Fibroblast of upper back skin (primary cell): ENCODE measurements around the gene ZFYVE27.
A peak's percentile ranks its signal among the peaks of the same experiment; 100 is the strongest.

Source experiments
- DNase-seq: peaks from one replicate; pipeline ENCODE4 v3.0.0-alpha.2; 2013

ZFYVE27 gene

DNA sequence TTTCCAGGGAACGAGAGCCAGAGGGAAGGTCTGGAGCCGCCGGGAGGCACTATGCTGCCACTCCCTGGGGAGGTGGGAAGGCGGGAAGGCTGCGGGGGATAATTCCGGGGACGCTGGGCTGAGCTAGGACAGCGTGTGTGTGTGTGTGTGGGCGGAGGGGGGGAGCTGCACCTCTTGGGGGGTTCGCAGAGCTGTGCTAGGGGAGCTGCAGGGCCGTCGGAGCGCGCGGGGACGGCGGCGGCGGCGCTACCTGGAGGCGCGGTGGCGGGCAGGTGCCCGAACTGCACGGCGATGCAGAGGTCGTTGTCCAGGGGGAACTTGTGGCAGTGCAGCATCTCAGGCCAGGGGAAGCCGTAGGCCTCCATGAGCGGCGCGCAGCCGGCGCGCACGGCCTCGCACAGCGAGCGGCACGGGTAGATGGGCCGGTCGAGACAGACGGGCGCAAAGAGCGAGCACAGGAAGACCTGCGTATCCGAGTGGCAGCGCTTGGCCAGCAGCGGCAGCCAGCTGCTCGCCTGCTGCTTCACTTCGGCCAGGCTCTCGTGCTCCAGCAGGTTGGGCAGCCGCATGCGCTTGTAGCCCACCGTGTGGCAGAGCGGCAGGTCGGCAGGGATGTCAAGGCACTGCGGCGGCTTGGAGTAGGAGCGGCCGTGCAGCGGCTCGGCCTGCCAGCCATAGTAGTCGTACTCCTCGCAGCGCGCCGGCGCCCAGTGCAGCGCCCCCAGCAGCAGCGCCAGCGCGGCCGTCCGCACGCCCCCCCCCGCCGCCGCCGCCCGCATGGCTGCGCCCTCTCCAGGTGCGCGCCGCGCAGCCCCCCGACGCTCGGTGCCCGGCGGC lies 34.3 kb downstream of the ZFYVE27 start:
- DNase-seq = no peak

- DNase-seq = no peak
Measured at GRCh38 chr10:97771913-97772823, 35.2 kb downstream of the ZFYVE27 start, which contains the start of gene SFRP5. SFRP5 (minus strand) TSS chr10:97771999; CDS start chr10:97771833, 166 bp downstream.

DNA sequence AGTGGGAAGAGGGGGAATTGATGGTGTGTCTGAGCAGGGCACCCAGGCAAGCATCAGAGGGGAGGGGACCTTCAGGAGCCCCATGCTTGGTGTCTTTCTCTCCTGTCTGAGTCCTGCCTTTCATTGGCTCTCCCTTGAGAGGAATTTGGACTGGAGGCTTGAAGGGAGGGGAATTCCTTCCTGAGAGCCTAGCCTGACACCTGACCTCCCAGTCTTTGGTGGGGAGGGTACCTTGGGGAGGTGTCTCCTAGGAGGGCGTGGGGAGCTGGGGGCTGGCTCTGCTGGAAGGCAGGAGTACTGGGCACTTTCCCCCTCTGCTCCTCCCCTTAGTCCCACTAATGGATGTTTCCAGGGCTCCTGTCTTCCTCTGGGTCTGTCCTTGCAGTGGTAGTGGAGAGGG lies 36.2 kb downstream of the ZFYVE27 start:
- DNase-seq = no peak

DNA sequence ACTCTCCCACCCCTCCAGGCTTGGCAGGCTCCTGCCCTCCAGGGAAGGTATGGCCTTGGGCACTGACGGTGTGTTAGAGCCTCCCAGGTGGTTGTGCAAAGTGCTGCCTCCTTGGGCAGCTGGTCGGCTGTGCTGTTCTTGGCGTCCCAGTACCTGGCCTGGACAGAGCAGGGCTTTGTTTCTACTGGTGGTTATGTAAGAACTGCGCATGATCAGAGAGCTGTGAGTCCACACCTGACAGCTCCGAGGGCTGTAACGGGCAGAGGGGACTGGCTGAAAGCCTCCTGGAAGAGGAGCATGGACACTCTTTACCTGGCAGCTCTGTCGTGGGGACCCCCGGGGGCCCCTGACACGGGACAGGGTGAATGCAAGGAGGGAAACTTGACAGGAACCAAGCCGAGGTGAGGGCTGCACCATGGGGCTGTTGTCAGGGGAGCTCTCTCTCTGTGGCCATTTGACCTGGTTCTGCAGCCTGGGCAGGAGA lies 37.9 kb downstream of the ZFYVE27 start:
- DNase-seq = no peak

DNA sequence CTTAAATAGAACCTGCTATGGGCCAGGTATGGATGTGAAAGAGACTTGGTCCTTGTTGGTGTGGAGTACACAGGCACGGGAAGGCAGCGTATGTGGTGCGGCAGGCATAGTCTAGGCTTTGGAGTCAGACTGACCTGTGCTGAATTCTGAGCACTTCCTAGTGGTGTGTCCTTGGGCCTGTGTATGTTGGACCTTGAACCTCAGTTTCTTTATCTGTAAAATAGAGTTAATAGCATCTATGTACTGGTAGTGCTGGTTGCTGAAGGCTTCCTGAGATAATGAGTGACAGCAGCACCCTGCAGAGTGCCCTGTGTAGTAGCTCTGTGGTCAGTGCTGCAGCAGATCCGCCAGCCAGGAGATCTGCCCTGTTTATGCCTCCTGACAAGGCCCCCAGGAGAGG lies 40.2 kb downstream of the ZFYVE27 start:
- DNase-seq = no peak

GRCh38 chr10:97778452-97779302 lies 41.7 kb downstream of the ZFYVE27 start:
- DNase-seq = no peak

DNA sequence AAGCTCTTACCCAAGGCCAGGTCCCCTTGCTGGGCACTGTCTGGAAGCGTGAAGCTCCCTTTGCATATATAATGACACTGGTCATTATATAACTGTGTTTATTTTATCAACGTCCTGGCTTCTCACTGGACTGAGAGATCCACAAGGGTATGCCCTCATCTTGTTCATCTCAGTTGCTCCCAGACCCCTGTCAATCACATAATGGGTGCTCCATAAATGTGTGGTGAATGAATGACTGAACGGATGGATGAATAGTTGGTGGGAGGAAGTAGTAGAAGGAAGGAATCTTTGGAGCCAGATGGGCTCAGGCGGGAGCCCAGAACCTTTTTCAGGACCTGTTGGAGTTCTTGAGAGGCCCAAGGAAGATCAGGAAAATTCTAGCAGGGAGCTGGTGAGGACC lies 42.6 kb downstream of the ZFYVE27 start:
- DNase-seq = no peak

- no peak for DNase-seq
Measured at GRCh38 chr10:97779975-97780374, 43.0 kb downstream of the ZFYVE27 start.

- DNase-seq = no peak
Measured at GRCh38 chr10:97780841-97781617, 44.1 kb downstream of the ZFYVE27 start.

DNA sequence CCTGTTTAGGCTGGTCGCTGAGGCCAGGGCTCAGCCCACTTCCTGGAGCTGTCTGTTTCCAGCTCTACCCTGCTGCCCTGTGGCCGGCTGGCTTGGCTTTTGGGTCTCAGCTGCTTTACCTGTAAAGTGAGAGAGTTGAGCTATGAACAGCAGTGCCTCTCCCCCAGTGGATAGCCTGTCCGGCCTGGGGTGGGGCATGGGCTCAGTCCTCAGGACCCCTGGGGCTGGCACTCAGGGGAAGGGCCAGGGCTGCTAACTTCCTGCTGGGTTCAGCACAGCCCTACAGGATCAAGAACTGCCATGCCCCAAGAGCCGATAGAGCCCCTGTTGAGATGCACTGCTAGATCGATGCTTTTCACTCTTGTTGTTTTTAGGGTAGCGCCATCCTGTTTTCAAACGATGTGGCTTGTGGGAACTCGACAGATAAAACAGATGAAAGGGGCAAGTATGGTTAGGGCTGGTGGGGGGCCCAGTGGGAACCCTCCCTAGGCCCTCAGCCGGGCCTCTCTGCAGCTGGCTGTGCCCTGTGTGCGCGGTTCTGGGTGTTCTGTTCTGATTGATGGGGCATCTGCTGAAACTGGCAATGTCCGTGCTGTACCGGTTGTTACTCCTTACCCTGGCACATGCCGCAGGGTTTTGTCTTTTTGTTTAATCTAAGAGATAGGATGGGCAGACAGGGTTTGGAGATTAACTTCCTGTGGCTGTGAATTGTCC lies 44.8 kb downstream of the ZFYVE27 start:
- no peak for DNase-seq

GRCh38 chr10:97782455-97783228 lies 45.7 kb downstream of the ZFYVE27 start:
- no peak for DNase-seq

GRCh38 chr10:97784200-97784810 lies 47.4 kb downstream of the ZFYVE27 start:
- DNase-seq = no peak

- DNase-seq = no peak
Measured at GRCh38 chr10:97785231-97785630, 48.3 kb downstream of the ZFYVE27 start.

- DNase-seq = no peak
Measured at GRCh38 chr10:97785731-97786130, 48.8 kb downstream of the ZFYVE27 start.

DNA sequence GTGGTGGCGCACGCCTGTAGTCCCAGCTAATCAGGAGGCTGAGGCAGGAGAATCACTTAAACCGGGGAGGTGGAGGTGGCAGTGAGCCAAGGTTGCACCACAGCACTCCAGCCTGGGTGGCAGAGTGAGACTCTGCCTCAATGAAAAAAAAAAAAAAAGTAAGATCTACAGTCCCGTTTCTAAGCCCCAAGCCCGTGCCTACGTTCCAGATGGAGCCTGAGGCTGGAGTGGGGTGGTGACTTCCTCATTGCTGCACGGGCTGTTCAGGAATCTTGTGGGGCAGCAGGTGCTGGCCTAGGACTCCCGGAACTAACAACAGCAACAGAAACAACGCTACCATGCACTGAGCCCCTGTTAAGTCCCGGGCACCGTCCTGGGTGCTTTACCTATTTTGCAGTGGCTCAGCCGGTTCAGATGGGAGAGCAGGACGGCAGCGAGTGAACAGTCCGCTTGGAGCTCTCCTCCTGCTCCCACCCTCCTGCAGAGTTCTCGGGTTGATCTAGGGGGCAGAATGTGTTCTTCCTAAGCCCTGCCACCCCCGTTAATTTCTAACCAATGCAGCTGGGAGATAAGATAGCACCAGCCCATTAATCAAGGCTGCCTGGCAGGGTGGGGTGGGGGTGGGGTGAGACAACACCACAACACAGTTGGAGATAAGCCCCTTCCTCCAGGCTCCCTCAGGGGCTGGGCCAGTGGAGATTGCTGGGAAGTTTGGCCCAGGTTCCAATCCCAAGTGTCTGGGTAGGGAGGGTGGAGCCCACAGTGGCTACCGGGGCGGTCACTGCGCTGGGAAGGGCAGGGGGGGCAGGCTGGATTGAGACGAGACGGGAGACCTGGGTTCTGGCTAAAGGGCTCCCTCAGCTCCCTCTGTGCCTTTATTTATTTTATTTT lies 51.9 kb downstream of the ZFYVE27 start:
- no peak for DNase-seq

- DNase-seq = no peak
Measured at GRCh38 chr10:97789770-97790397, 53.0 kb downstream of the ZFYVE27 start.

- peak; percentile 41 for DNase-seq
Measured at GRCh38 chr10:97791824-97792721, 55.1 kb downstream of the ZFYVE27 start.
